Measurements from ENCODE around the gene CLP1. TPM values are rescaled to one million over a fixed set of nuclear protein-coding genes. Genes with fewer than 3 reads are reported as not detected.

CLP1 gene
- total RNA-seq, 3 donors from 2014 or later (not counting 1 experiment from before 2014, with no cell fraction given) = 18.5 to 23.1 (median 22.8) TPM

GRCh38 chr11:57667117-57667735 is 9.7 kb downstream of the CLP1 start:
- H3K9me3 Mint-ChIP-seq = no peaks in the 10 kb centered on the region
- peak overlapping the region; percentile 97 for H3K4me3 Mint-ChIP-seq
- Histone ChIP-seq H3K4me1 (ENCODE audit: control insufficient read depth, insufficient read depth, low read length) (peaks cover 19% of the 10 kb centered on the region), H3K4me3 (ENCODE audit: low read length) (peak overlapping the region; percentile 97), H3K36me3 (ENCODE audit: control insufficient read depth, insufficient read depth, low read length) (peaks cover 7% of the 10 kb centered on the region), H3K27me3 (ENCODE audit: control insufficient read depth, insufficient read depth, low read length) (no peaks in the 10 kb centered on the region), H3K27ac (ENCODE audit: low read length) (peak overlapping the region; percentile 95), H3K9me3 (ENCODE audit: control insufficient read depth, insufficient read depth, low read length) (no peaks in the 10 kb centered on the region)
- intact Hi-C loops (cut with micrococcal nuclease) = loop anchor here (1.0 to 5.0 kb wide), 9 partner anchors 10 to 912 kb away; partner anchors contain the start of genes CLP1, MED19, P2RX3 and SELENOH
- peak; percentile 72 to 84 (median 75) for ATAC-seq
- DNase-seq = peak; percentile 85 to 98
- peaks cover 13% of the 10 kb centered on the region for H3K36me3 Mint-ChIP-seq
- no peaks in the 10 kb centered on the region for H3K27me3 Mint-ChIP-seq (ENCODE audit: low read depth in 2 of 2)
- peak overlapping the region; percentile 97 to 98 for H3K27ac Mint-ChIP-seq
- WGBS (ENCODE audit: insufficient coverage) = 0% methylated on average over 29 of the region's 29 CpGs
- no peak for TF ChIP-seq CTCF (IDR thresholded peaks at IDR 0.05)
- H3K4me1 Mint-ChIP-seq = peaks cover 42 to 52% of the 10 kb centered on the region in 2 donors

- Histone ChIP-seq H3K27me3 (ENCODE audit: control insufficient read depth, insufficient read depth, low read length) (no peaks in the 10 kb centered on the region), H3K4me1 (ENCODE audit: control insufficient read depth, insufficient read depth, low read length) (peaks cover 19% of the 10 kb centered on the region), H3K4me3 (ENCODE audit: low read length) (peak within 1 kb of the TSS; percentile 97), H3K9me3 (ENCODE audit: control insufficient read depth, insufficient read depth, low read length) (no peaks in the 10 kb centered on the region), H3K27ac (ENCODE audit: low read length) (peak within 1 kb of the TSS; percentile 95), H3K36me3 (ENCODE audit: control insufficient read depth, insufficient read depth, low read length) (peaks cover 10% of the 10 kb centered on the region)
- under 1% methylated on average over 96 of the region's 96 CpGs for WGBS (ENCODE audit: insufficient coverage)
- Mint-ChIP-seq H3K4me3 (peak within 1 kb of the TSS; percentile 97), H3K9me3 (no peaks in the 10 kb centered on the region), H3K4me1 (peaks cover 44 to 58% of the 10 kb centered on the region in 2 donors), H3K27me3 (ENCODE audit: low read depth in 2 of 2) (no peaks in the 10 kb centered on the region), H3K36me3 (peaks cover 8% of the 10 kb centered on the region), H3K27ac (peak within 1 kb of the TSS; percentile 97 to 98)
- ATAC-seq = peak; percentile 79 to 95 (median 82)
- intact Hi-C loops (cut with micrococcal nuclease) = loop anchor here (1.0 to 5.0 kb wide), 9 partner anchors 11 to 911 kb away; partner anchors contain the start of genes CLP1, MED19, P2RX3 and SELENOH
- DNase-seq = peak; percentile 99 to 100
- TF ChIP-seq CTCF (IDR thresholded peaks at IDR 0.05) = peak; percentile 53
Measured at GRCh38 chr11:57667736-57668433, 10.3 kb downstream of the CLP1 start, which contains the start of gene ZDHHC5. Gene ZDHHC5 (plus strand): TSS chr11:57668114. CDS start chr11:57673091, 4,977 bp downstream.

GRCh38 chr11:57668434-57668782 is 10.8 kb downstream of the CLP1 start:
- peaks cover 19% of the 10 kb centered on the region for H3K4me1 ChIP-seq (ENCODE audit: control insufficient read depth, insufficient read depth, low read length)
- no peak for TF ChIP-seq CTCF (IDR thresholded peaks at IDR 0.05)
- H3K27ac ChIP-seq (ENCODE audit: low read length) = peak overlapping the region; percentile 95
- Mint-ChIP-seq H3K36me3 (peaks cover 8% of the 10 kb centered on the region), H3K4me1 (peaks cover 49 to 63% of the 10 kb centered on the region in 2 donors), H3K4me3 (peak overlapping the region; percentile 97), H3K9me3 (no peaks in the 10 kb centered on the region), H3K27me3 (ENCODE audit: low read depth in 2 of 2) (no peaks in the 10 kb centered on the region), H3K27ac (peak overlapping the region; percentile 97 to 98)
- peaks cover 16% of the 10 kb centered on the region for H3K36me3 ChIP-seq (ENCODE audit: control insufficient read depth, insufficient read depth, low read length)
- ATAC-seq (peak in 1 of 3 donors; percentile 4), DNase-seq (peak in 1 of 2 donors; percentile 64)
- 0% methylated on average over 31 of the region's 31 CpGs for WGBS (ENCODE audit: insufficient coverage)
- no peaks in the 10 kb centered on the region for H3K27me3 ChIP-seq (ENCODE audit: control insufficient read depth, insufficient read depth, low read length)
- H3K9me3 ChIP-seq (ENCODE audit: control insufficient read depth, insufficient read depth, low read length) = no peaks in the 10 kb centered on the region
- intact Hi-C loops (cut with micrococcal nuclease) = loop anchor here (5.0 kb wide), 1 partner anchor 331 kb away; the partner anchor contains the start of genes P2RX3 and SSRP1
- H3K4me3 ChIP-seq (ENCODE audit: low read length) = peak overlapping the region; percentile 97
